ENCODE measurements around the gene GJD4.

- TF ChIP-seq POLR2AphosphoS5 (IDR thresholded peaks at IDR 0.05; ENCODE audit: borderline replicate concordance, low read depth, low read length) (no peak), EZH2 (IDR thresholded peaks at IDR 0.05) (no peak), FOXP2 (optimal IDR thresholded peaks at IDR 0.05; ENCODE audit: control extremely low read depth, extremely low read length, insufficient read depth) (no peak)
Measured at GRCh38 chr10:35605191-35605590, at the start of gene GJD4.

Measured in SK-N-MC (cell line).